Activated naive CD8-positive, alpha-beta T cell treated with anti-CD3 and anti-CD28 coated beads, Interleukin-2, amount 50 U/mL, for 16 hours (primary cell): ENCODE data around the gene PROK2.

Experiments used
- DNase-seq: peaks from one replicate; pipeline ENCODE4 v3.0.0-alpha.2; 2020; ENCODE audit warnings: low read depth, low spot score

Gene PROK2

GRCh38 chr3:71784914-71785531, at the start of gene PROK2:
Gene PROK2 (minus strand): TSS chr3:71785148. CDS start chr3:71785052, 96 bp downstream.
- DNase-seq, result peak; percentile 17

GRCh38 chr3:71831599-71831998, 46.7 kb upstream of the PROK2 start:
- no peak for DNase-seq

GRCh38 chr3:71825551-71826283, 40.8 kb upstream of the PROK2 start:
- DNase-seq, result no peak

- no peak for DNase-seq
These were observed 36.2 kb upstream of the PROK2 start for GRCh38 chr3:71821116-71821515.

GRCh38 chr3:71817262-71817661, 32.3 kb upstream of the PROK2 start:
- no peak for DNase-seq

- no peak for DNase-seq
These were observed 31.8 kb upstream of the PROK2 start for GRCh38 chr3:71816767-71817156.

- no peak for DNase-seq
These were observed 30.6 kb upstream of the PROK2 start for GRCh38 chr3:71815340-71816067.

- DNase-seq, result no peak
These were observed 28.8 kb upstream of the PROK2 start for GRCh38 chr3:71813704-71814103.

- DNase-seq, result no peak
These were observed 28.1 kb upstream of the PROK2 start for GRCh38 chr3:71813073-71813472.

GRCh38 chr3:71810056-71810455, 25.1 kb upstream of the PROK2 start:
- DNase-seq, result no peak

GRCh38 chr3:71809321-71810026, 24.5 kb upstream of the PROK2 start:
- no peak for DNase-seq

GRCh38 chr3:71806736-71807135, 21.8 kb upstream of the PROK2 start:
- no peak for DNase-seq

- no peak for DNase-seq
These were observed 20.7 kb upstream of the PROK2 start for GRCh38 chr3:71805691-71806090.

- no peak for DNase-seq
These were observed 20.3 kb upstream of the PROK2 start for GRCh38 chr3:71805199-71805598.

- DNase-seq, result no peak
These were observed 18.3 kb upstream of the PROK2 start for GRCh38 chr3:71803248-71803647.

- DNase-seq, result no peak
These were observed 17.0 kb upstream of the PROK2 start for GRCh38 chr3:71801986-71802385.

- no peak for DNase-seq
These were observed 15.1 kb upstream of the PROK2 start for GRCh38 chr3:71800023-71800422.

- no peak for DNase-seq
These were observed 12.5 kb upstream of the PROK2 start for GRCh38 chr3:71797455-71797854.

GRCh38 chr3:71796290-71796689, 11.3 kb upstream of the PROK2 start:
- no peak for DNase-seq

GRCh38 chr3:71791634-71792033, 6.7 kb upstream of the PROK2 start:
- no peak for DNase-seq

GRCh38 chr3:71789922-71790321, 5.0 kb upstream of the PROK2 start:
- DNase-seq, result no peak

- no peak for DNase-seq
These were observed 3.0 kb upstream of the PROK2 start for GRCh38 chr3:71787851-71788405.
